Measurements from ENCODE around the gene ZNF804B.

Gene ZNF804B

DNA sequence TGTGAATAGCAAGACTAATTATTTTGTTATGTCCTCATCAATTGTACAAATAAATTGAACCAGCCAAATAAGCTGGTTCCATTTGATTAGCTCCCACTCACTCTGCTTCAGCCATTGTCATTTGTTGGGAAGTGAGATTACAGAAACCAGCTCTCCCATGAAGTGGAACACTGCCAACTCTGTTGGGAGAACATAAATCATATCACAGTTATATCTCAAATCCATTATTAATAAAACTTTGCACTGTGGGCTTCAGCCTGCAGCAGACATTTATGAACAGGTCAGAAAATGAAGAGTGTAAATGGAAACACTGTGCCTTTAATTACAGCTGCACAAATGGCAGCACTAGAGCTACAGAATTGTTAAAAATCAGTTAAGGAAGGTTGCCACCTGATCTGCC, 82.7 kb downstream of the ZNF804B start:
- no peak for DNase-seq

- DNase-seq: no peak
Measured at GRCh38 chr7:88845091-88845490, 85.6 kb downstream of the ZNF804B start.

GRCh38 chr7:88851220-88851619, 91.7 kb downstream of the ZNF804B start:
- no peak for DNase-seq

DNA sequence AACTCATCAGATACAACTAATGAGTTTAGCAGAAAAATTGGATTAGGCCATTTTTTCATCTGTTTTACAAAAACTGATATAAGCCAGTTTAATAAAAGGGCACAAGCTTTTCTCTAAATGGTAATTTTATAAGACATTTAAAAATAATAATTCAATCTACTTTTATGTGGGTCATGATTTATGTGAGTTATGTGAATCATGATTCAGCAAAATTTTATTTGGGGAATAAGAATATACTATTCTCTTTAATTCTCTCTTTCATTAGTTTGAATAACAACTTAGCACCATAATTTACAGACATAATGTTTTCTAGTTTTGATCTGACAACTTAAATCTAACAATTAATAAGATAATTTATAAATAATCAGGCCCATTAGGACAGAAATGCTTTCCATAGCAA, 99.8 kb downstream of the ZNF804B start:
- no peak for DNase-seq

GRCh38 chr7:88866265-88866863, 106.9 kb downstream of the ZNF804B start:
- DNase-seq: no peak

GRCh38 chr7:88867158-88867557, 107.7 kb downstream of the ZNF804B start:
- DNase-seq: no peak

DNA sequence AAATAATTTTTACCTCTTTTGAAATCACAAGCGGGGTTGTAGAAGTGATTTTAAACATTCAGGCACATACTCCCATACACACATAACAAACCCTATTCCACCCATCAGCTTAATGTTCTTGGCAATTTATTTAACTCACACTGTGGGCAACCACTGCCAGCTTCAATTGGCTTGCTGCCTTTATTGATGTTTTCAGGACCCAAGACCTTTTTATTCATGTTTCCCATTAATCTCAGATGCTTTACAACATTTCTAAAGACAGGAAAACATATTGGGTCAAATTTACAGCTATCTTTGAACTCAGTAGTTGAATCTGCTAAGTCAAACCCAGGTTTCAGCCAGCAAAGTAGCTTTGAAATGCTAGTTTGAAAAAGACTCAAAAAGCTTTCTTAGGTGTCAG, 109.0 kb downstream of the ZNF804B start:
- DNase-seq: no peak

DNA sequence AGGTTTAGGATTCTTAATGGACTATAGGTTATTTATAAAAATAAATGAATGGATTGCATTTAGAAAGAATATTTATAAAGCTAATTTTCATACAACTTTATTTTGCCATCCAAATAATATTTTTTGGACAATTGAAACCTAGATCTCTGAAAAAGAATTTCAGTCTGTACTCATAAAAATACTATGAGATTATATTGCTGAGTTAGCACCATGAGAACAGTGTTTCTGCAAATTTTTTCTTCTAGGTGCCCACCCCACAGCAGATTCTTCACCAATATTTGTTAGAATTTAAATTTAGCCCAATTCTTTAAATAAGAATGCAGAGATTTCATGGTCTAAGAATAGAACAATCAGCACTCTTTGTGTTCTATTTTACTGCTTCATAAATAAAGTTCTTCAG, 121.6 kb downstream of the ZNF804B start:
- no peak for DNase-seq

- no peak for DNase-seq
Measured at GRCh38 chr7:88885131-88885530, 125.6 kb downstream of the ZNF804B start.

DNA sequence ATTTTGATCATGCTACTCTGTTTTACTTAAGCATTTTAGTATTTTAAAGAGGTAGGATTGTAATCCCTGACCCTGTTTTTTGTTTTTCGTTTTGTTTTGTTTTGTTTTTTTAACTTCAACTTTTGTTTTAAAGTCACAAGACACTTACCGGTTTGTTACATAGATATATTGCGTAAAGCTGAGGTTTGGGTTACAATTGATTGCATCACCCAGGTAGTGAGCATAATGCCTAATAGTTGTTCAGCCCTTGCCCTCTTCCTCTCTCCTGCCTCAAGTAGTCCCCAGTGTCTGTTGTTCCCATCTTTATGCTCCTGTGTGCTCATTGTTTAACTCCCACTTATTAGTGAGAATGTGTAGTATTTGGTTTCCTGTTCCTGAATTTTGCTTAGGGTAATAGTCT, 129.2 kb downstream of the ZNF804B start:
- no peak for DNase-seq

- no peak for DNase-seq
Measured at GRCh38 chr7:88910516-88910915, 151.0 kb downstream of the ZNF804B start.

DNA sequence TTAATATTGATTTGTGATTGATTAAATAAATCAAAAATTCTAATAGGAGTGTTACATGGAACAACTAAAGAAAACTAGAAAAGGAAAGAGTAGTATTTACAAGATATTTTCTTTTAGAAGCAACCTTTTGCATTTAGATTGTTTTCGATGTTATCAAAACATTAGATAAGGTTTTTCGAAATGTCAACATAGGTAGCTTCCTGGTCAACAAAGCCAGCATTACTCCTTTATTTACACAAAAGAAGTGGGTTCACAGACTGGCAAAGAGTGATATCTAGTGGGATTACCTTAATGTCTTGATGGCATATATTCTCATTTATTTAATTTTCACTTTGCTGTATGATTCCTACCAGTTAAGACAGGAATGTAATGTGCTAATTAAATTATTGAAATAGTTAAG, 153.4 kb downstream of the ZNF804B start:
- DNase-seq: no peak

DNA sequence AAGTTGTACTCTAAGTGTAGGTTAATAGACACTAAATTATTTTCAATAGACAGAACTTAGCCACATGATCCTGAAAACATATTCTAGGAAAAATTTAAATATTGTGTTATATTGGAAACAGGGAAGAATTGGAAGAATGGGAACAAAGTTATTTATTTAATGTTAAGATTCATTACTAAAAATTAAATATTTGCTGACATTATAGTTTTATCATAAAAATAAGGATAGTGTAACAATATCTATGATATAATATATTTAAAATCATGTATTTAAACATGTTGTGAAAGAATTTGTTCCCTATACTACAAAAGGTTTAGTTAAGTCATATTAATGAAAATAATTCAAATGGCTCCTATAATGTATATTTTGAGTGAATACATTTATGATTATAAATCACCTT, 156.1 kb downstream of the ZNF804B start:
- no peak for DNase-seq

DNA sequence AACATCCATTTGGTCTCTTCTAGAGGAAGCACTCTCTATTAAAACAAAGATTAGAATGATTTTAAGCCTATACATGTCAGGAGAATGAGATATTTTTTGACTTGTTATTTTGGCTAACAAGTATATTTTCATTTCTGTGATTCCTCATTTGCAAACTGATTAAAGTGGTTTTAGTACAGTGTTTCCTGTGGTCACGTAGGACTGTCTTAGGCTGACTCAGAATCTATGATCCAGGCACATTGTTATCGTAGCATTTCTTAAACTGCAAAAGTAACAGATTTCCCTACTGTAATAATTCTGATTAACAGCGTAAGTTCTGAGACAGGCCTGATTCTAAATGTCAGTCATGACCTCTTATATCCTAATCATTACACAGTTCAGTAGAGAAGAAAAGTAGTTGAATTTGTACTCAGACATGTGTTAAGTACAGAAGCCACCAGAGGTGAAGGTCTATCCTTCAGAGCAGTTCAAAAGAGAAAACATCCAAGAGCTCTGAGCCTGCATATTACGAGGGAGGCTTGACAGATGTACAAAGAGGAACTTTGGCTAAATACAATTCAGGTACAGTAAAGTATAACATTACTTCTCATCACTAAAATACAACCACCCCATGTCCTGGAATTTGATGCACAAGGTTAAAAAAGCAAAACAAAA, 160.1 kb downstream of the ZNF804B start:
- DNase-seq: no peak

DNA sequence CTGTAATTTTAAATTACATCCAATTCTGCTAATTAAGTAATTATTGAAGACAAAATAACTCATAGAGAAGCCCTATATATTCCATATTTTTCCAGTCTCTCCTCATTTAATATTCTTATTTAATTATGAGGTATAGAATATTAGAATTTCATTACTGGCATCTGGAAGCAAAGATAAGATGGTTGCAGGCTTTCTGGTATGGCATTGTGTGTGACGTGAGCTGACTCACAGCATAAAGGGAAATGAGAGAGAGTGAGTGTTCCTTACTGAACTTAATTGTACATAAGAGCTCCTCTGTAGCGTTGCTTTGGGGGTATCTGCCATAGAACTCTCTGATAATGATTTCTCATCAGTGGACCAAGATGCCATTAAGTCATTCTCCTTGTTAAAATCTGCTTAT, 163.4 kb downstream of the ZNF804B start:
- DNase-seq: no peak

GRCh38 chr7:88928276-88928675, 168.8 kb downstream of the ZNF804B start:
- no peak for DNase-seq

GRCh38 chr7:88929719-88930118, 170.2 kb downstream of the ZNF804B start:
- no peak for DNase-seq

GRCh38 chr7:88933285-88933684, 173.8 kb downstream of the ZNF804B start:
- DNase-seq: no peak

DNA sequence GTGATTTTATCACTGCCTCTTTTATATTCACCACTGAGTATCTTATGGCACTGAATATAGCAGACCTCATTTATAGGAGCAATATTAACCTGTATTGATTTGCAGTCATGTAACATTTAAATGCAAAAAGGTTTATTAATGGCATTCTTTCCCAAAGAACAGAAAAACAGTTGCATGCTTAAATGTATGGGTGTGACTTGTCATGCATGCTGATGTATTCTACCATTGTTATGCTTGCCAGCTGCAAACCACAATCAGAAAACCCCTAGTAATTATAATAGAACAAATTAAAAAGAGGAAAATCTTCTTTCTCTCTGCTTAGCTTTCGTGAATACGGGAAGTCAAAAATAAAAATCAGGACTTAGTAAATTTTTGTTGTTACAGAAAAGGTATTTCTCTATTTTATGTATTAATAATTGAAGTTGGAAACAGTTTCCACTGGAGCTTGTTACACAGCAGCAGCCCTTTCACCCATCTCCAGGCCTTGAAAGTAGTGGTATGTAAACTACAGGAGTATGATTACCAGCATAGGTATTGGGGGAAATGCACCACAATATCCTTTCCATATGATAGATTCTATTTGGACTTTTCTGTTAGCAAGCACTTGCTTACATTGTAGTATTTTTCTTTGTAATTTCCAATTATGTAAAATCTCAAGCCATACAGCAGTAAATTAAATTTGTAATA, 183.5 kb downstream of the ZNF804B start:
- no peak for DNase-seq

- DNase-seq: no peak
Measured at GRCh38 chr7:88951826-88952225, 192.3 kb downstream of the ZNF804B start.

DNA sequence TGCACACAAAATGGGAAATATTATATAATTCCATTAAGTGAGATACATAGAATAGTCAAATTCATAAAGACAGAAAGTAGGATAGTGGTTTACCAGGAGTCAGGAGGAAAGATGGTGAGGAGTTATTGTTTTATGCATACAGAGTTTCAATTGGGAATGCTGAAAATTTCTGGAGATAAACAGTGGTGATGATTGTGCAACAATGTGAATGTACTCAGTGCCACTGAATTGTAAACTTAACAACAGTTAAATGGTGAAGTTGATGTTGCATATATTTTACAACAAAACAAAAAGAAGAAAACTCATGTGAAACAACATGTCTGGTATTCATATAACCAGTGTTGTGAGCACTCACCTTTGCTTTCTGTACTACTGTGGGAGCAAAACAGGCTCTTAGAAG, 204.9 kb downstream of the ZNF804B start:
- no peak for DNase-seq

- no peak for DNase-seq
Measured at GRCh38 chr7:88965371-88965770, 205.9 kb downstream of the ZNF804B start.

GRCh38 chr7:88967432-88967831, 207.9 kb downstream of the ZNF804B start:
- no peak for DNase-seq

DNA sequence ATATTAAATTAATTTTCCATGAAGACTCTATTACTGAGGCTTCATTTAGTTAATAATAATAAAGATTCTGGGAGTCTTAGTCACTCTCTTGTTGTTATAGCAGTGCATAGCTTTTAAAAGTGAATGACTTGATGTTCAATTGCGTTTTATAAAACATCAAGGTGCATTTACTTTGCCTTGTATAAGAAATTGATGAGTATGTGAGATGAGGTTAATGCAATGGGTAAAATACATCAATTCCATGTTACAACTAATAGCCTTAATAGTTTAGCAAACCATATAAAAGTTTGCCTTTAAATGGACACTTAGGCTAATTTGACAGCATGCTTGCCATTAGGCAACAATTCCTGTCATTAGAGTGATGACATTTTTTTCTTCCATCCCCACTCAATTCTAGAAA, 209.7 kb downstream of the ZNF804B start:
- peak; percentile 39 for DNase-seq

- DNase-seq: no peak
Measured at GRCh38 chr7:88985295-88985694, 225.8 kb downstream of the ZNF804B start.

Measured in NCI-H748 treated with DMSO at 0.1 percent for 48 hours (cell line).